ENCODE results near the gene AHRR.

The AHRR gene

GRCh38 chr5:320524-321229, 837 bp upstream of the AHRR start:
- DNase-seq (ENCODE audit: low read depth in 2 of 2, low spot score in 1 of 2): no peak

GRCh38 chr5:321726-322251, 275 bp downstream of the AHRR start:
- no peak for DNase-seq (ENCODE audit: low read depth in 2 of 2, low spot score in 1 of 2)

GRCh38 chr5:322281-322941, 897 bp downstream of the AHRR start:
- no peak for DNase-seq (ENCODE audit: low read depth in 2 of 2, low spot score in 1 of 2)

GRCh38 chr5:322942-323879, 1.7 kb downstream of the AHRR start:
- no peak for DNase-seq (ENCODE audit: low read depth in 2 of 2, low spot score in 1 of 2)

GRCh38 chr5:324736-325612, 3.5 kb downstream of the AHRR start:
- no peak for DNase-seq (ENCODE audit: low read depth in 2 of 2, low spot score in 1 of 2)

- DNase-seq (ENCODE audit: low read depth in 2 of 2, low spot score in 1 of 2): no peak
Measured at GRCh38 chr5:326109-326508, 4.6 kb downstream of the AHRR start.

GRCh38 chr5:329121-329735, 7.7 kb downstream of the AHRR start:
- no peak for DNase-seq (ENCODE audit: low read depth in 2 of 2, low spot score in 1 of 2)

GRCh38 chr5:329768-330167, 8.3 kb downstream of the AHRR start:
- DNase-seq (ENCODE audit: low read depth in 2 of 2, low spot score in 1 of 2): no peak

GRCh38 chr5:332843-333242, 11.3 kb downstream of the AHRR start:
- DNase-seq (ENCODE audit: low read depth in 2 of 2, low spot score in 1 of 2): no peak

- DNase-seq (ENCODE audit: low read depth in 2 of 2, low spot score in 1 of 2): no peak
Measured at GRCh38 chr5:333945-334344, 12.4 kb downstream of the AHRR start.

- no peak for DNase-seq (ENCODE audit: low read depth in 2 of 2, low spot score in 1 of 2)
Measured at GRCh38 chr5:334903-335739, 13.6 kb downstream of the AHRR start.

GRCh38 chr5:335740-336038, 14.2 kb downstream of the AHRR start:
- DNase-seq (ENCODE audit: low read depth in 2 of 2, low spot score in 1 of 2): no peak

- DNase-seq (ENCODE audit: low read depth in 2 of 2, low spot score in 1 of 2): no peak
Measured at GRCh38 chr5:337563-338130, 16.1 kb downstream of the AHRR start.

GRCh38 chr5:342501-343460, 21.3 kb downstream of the AHRR start:
- no peak for DNase-seq (ENCODE audit: low read depth in 2 of 2, low spot score in 1 of 2)

GRCh38 chr5:343461-344401, 22.2 kb downstream of the AHRR start:
- DNase-seq (ENCODE audit: low read depth in 2 of 2, low spot score in 1 of 2): no peak

GRCh38 chr5:344668-345067, 23.2 kb downstream of the AHRR start:
- no peak for DNase-seq (ENCODE audit: low read depth in 2 of 2, low spot score in 1 of 2)

Measured in stimulated activated CD8-positive, alpha-beta memory T cell treated with anti-CD3 and anti-CD28 coated beads, Interleukin-4, amount 100 ng/mL, for 4 hours (primary cell).